Stimulated activated CD8-positive, alpha-beta memory T cell treated with anti-CD3 and anti-CD28 coated beads, Interleukin-15, amount 100 ng/mL, for 48 hours (primary cell): ENCODE results near the gene TAX1BP1.
"Not testable (repeated sequence)": the region's sequence is repeated elsewhere in the genome, so short reads cannot be mapped to it uniquely, and the experiment has no call there.

Experiments
- DNase-seq, 2 donors: peaks; one replicate each; pipeline ENCODE4 v3.0.0-alpha.2; 2020; ENCODE audit warnings: low read depth in 2 of 2

TAX1BP1 gene

GRCh38 chr7:27843584-27844305 is 103.8 kb downstream of the TAX1BP1 start:
- no peak for DNase-seq

GRCh38 chr7:27846388-27846787 is 106.4 kb downstream of the TAX1BP1 start:
- DNase-seq = no peak

GRCh38 chr7:27850531-27850930 is 110.6 kb downstream of the TAX1BP1 start:
- no peak for DNase-seq

- DNase-seq = not testable (repeated sequence)
These were observed 116.9 kb downstream of the TAX1BP1 start for GRCh38 chr7:27856703-27857485.

- DNase-seq = no peak
These were observed 120.8 kb downstream of the TAX1BP1 start for GRCh38 chr7:27860800-27861199.

GRCh38 chr7:27861747-27862146 is 121.8 kb downstream of the TAX1BP1 start:
- no peak for DNase-seq

GRCh38 chr7:27863880-27864279 is 123.9 kb downstream of the TAX1BP1 start:
- DNase-seq = no peak

- DNase-seq = no peak
These were observed 126.3 kb downstream of the TAX1BP1 start for GRCh38 chr7:27866256-27866655.

- DNase-seq = no peak
These were observed 127.1 kb downstream of the TAX1BP1 start for GRCh38 chr7:27866828-27867672.

GRCh38 chr7:27868131-27868550 is 128.2 kb downstream of the TAX1BP1 start:
- DNase-seq = no peak

GRCh38 chr7:27869056-27869455 is 129.1 kb downstream of the TAX1BP1 start:
- DNase-seq = no peak

- DNase-seq = no peak
These were observed 130.6 kb downstream of the TAX1BP1 start for GRCh38 chr7:27870595-27870994.

GRCh38 chr7:27871086-27871485 is 131.1 kb downstream of the TAX1BP1 start:
- DNase-seq = no peak

GRCh38 chr7:27871866-27872265 is 131.9 kb downstream of the TAX1BP1 start:
- no peak for DNase-seq

- DNase-seq = no peak
These were observed 132.7 kb downstream of the TAX1BP1 start for GRCh38 chr7:27872356-27873275.

- DNase-seq = no peak
These were observed 134.3 kb downstream of the TAX1BP1 start for GRCh38 chr7:27873981-27874957.

GRCh38 chr7:27875061-27875460 is 135.1 kb downstream of the TAX1BP1 start:
- no peak for DNase-seq

GRCh38 chr7:27875832-27876231 is 135.9 kb downstream of the TAX1BP1 start:
- no peak for DNase-seq

GRCh38 chr7:27876756-27877155 is 136.8 kb downstream of the TAX1BP1 start:
- DNase-seq = no peak
